H1 (cell line): ENCODE data around the gene SPRYD3. TPM values are rescaled to one million over a fixed set of nuclear protein-coding genes. Genes with fewer than 3 reads are reported as not detected.

Experiments
- CTCF ChIA-PET: fragments of 300-600 bp; sonication (Branson Sonifier 250); formaldehyde crosslinking; loops from one replicate; lab custom pipeline; 2021; ENCODE audit not compliant: partially characterized antibody; lab: Charles Lee
- POLR2A ChIA-PET: fragments of 300-600 bp; sonication (Branson Sonifier 250); formaldehyde crosslinking; loops from one replicate; lab custom pipeline; 2021; ENCODE audit warnings: inconsistent platforms; ENCODE audit not compliant: partially characterized antibody; lab: Charles Lee
- DNase-seq, 2 experiments: peaks; one replicate each; pipeline versions ENCODE4 v3.0.0 to v3.0.0-alpha.2; 2010 to 2022; ENCODE audit warnings: low spot score in 2 of 2, low read depth in 1 of 2, mixed read lengths in 1 of 2
- FAIRE-seq: peaks from 2 replicates; lab custom pipeline; 2011; peaks lifted over from hg19 to GRCh38; lab: Jason Lieb, UNC
- H2AFZ ChIP-seq: 2 replicates; pipeline ENCODE4 v1.8.1; 2012; ENCODE audit warnings: low read length, inconsistent platforms
- H2AK5ac ChIP-seq: 2 replicates; pipeline ENCODE4 v1.6.1; 2013; ENCODE audit warnings: low read depth, low read length
- H2BK120ac ChIP-seq: replicated peaks from 2 replicates; pipeline ENCODE3; 2013; ENCODE audit warnings: low read depth, low read length, inconsistent platforms
- H2BK12ac ChIP-seq: 2 replicates; pipeline ENCODE4 v1.6.1; 2013; ENCODE audit warnings: low read depth, low read length
- H2BK15ac ChIP-seq: 2 replicates; pipeline ENCODE4 v1.6.1; 2013; ENCODE audit warnings: low read length
- H2BK20ac ChIP-seq: 2 replicates; pipeline ENCODE4 v1.6.1; 2013; ENCODE audit warnings: low read length
- H2BK5ac ChIP-seq: 2 replicates; pipeline ENCODE4 v1.6.1; 2013; ENCODE audit warnings: low read depth, low read length
- H3K14ac ChIP-seq: 2 replicates; pipeline ENCODE4 v1.6.1; 2013; ENCODE audit warnings: inconsistent platforms; ENCODE audit not compliant: insufficient read length
- H3K18ac ChIP-seq: 2 replicates; pipeline ENCODE4 v1.6.1; 2013; ENCODE audit warnings: low read length; ENCODE audit errors: extremely low read depth
- H3K23ac ChIP-seq: 2 replicates; pipeline ENCODE4 v1.6.1; 2013; ENCODE audit warnings: inconsistent platforms; ENCODE audit not compliant: insufficient read length
- H3K23me2 ChIP-seq: 2 replicates; pipeline ENCODE4 v1.6.1; 2013; ENCODE audit warnings: low read depth, low read length
- H3K27ac ChIP-seq: 2 replicates; pipeline ENCODE4 v1.6.1; 2011; ENCODE audit warnings: low read depth, low read length, inconsistent platforms
- H3K27me3 ChIP-seq, 4 experiments: replicated peaks in 1 of 4; 1 replicate in 1 of 4; 2 replicates in 3 of 4; pipeline versions ENCODE4 v1.6.1 to v1.8.1; 2011 to 2013; ENCODE audit warnings: low read length in 3 of 4, mild to moderate bottlenecking in 3 of 4, inconsistent platforms in 2 of 4, mixed read lengths in 2 of 4, moderate library complexity in 1 of 4; ENCODE audit not compliant: control insufficient read depth in 3 of 4, insufficient read depth in 3 of 4; ENCODE audit errors: extremely low read depth in 1 of 4
- H3K36me3 ChIP-seq, 4 experiments: 2 replicates each; pipeline versions ENCODE4 v1.6.1 to v1.8.1; 2011 to 2013; ENCODE audit warnings: mild to moderate bottlenecking in 4 of 4, low read length in 3 of 4, moderate library complexity in 2 of 4, control low read depth in 1 of 4, inconsistent platforms in 1 of 4; ENCODE audit not compliant: insufficient read depth in 4 of 4, control insufficient read depth in 2 of 4
- H3K4ac ChIP-seq: replicated peaks from 2 replicates; pipeline ENCODE3; 2013; ENCODE audit warnings: low read length, low read depth, mixed read lengths, inconsistent platforms; ENCODE audit not compliant: insufficient read length
- H3K4me1 ChIP-seq, 4 experiments: replicated peaks in 1 of 4; 1 replicate in 1 of 4; 2 replicates in 3 of 4; pipeline versions ENCODE4 v1.6.1 to v1.8.1; 2011 to 2013; ENCODE audit warnings: low read length in 3 of 4, inconsistent platforms in 2 of 4, mixed read lengths in 1 of 4; ENCODE audit not compliant: insufficient read depth in 4 of 4, control insufficient read depth in 3 of 4
- H3K4me2 ChIP-seq, 2 experiments: 2 replicates each; pipeline versions ENCODE4 v1.6.1 to v1.8.1; 2011 to 2013; ENCODE audit warnings: low read depth in 2 of 2, low read length in 2 of 2, control low read depth in 1 of 2, inconsistent platforms in 1 of 2, mild to moderate bottlenecking in 1 of 2; ENCODE audit not compliant: insufficient read depth in 1 of 2
- H3K4me3 ChIP-seq, 4 experiments: fragments of 200-600, 300-600 bp in 1 of 4; sonication (generic), shearing (Covaris generic), sonication (Bioruptor Twin) in 1 of 4; 2 replicates each; pipeline versions ENCODE4 v1.5.1 to v1.8.1; 2011 to 2016; ENCODE audit warnings: low read length in 4 of 4, low read depth in 3 of 4, control low read depth in 2 of 4, inconsistent platforms in 2 of 4, mild to moderate bottlenecking in 2 of 4, mixed read lengths in 1 of 4, moderate library complexity in 1 of 4; ENCODE audit not compliant: insufficient read depth in 2 of 4; ENCODE audit errors: extremely low read depth in 1 of 4
- H3K56ac ChIP-seq: replicated peaks from 2 replicates; pipeline ENCODE3; 2013; ENCODE audit warnings: low read depth, mild to moderate bottlenecking, mixed read lengths, low read length, inconsistent platforms; ENCODE audit not compliant: insufficient read length
- H3K79me1 ChIP-seq: 2 replicates; pipeline ENCODE4 v1.6.1; 2013; ENCODE audit warnings: low read depth, low read length, control low read depth
- H3K79me2 ChIP-seq, 2 experiments: 2 replicates each; pipeline versions ENCODE4 v1.6.1 to v1.8.1; 2012 to 2013; ENCODE audit warnings: low read length in 2 of 2, mild to moderate bottlenecking in 2 of 2, inconsistent platforms in 1 of 2; ENCODE audit not compliant: insufficient read depth in 2 of 2, control insufficient read depth in 1 of 2
- H3K9ac ChIP-seq, 4 experiments: replicated peaks in 1 of 4; 1 replicate in 1 of 4; 2 replicates in 3 of 4; pipeline versions ENCODE4 v1.6.1 to v1.8.1; 2011 to 2013; ENCODE audit warnings: low read depth in 3 of 4, low read length in 3 of 4, control low read depth in 2 of 4, mild to moderate bottlenecking in 2 of 4, moderate library complexity in 2 of 4, inconsistent platforms in 1 of 4; ENCODE audit errors: extremely low read depth in 1 of 4
- H3K9me3 ChIP-seq, 2 experiments: 2 replicates each; pipeline versions ENCODE4 v1.6.1 to v1.8.1; 2012 to 2013; ENCODE audit warnings: mild to moderate bottlenecking in 2 of 2, moderate library complexity in 2 of 2, control low read depth in 1 of 2, inconsistent platforms in 1 of 2, low read depth in 1 of 2, low read length in 1 of 2, mixed read lengths in 1 of 2; ENCODE audit not compliant: insufficient read depth in 2 of 2
- H4K20me1 ChIP-seq, 2 experiments: replicated peaks in 1 of 2; 2 replicates each; pipeline versions ENCODE3 to v1.8.1; 2011 to 2013; ENCODE audit warnings: inconsistent platforms in 2 of 2, low read length in 2 of 2, mild to moderate bottlenecking in 1 of 2; ENCODE audit not compliant: insufficient read depth in 2 of 2, control insufficient read depth in 1 of 2
- H4K5ac ChIP-seq: 2 replicates; pipeline ENCODE4 v1.6.1; 2013; ENCODE audit warnings: low read length, low read depth, mixed read lengths, inconsistent platforms; ENCODE audit not compliant: insufficient read length
- H4K8ac ChIP-seq: 2 replicates; pipeline ENCODE4 v1.8.0; 2013; ENCODE audit warnings: mild to moderate bottlenecking, moderate library complexity, low read length, inconsistent platforms; ENCODE audit not compliant: insufficient read depth; ENCODE audit errors: extremely low read depth
- H4K91ac ChIP-seq: replicated peaks from 2 replicates; pipeline ENCODE3; 2013; ENCODE audit warnings: low read length, mixed read lengths, inconsistent platforms; ENCODE audit not compliant: insufficient read length
- ATF3 ChIP-seq: IDR thresholded peaks from 2 replicates; pipeline ENCODE4 v1.6.1; 2011; ENCODE audit warnings: low read depth, mild to moderate bottlenecking, low read length; ENCODE audit not compliant: insufficient read depth
- BRCA1 ChIP-seq: IDR thresholded peaks from 2 replicates; pipeline ENCODE4 v1.6.1; 2012; ENCODE audit warnings: low read depth, low read length, improper control_type of control experiment
- EGR1 ChIP-seq: IDR thresholded peaks from 2 replicates; pipeline ENCODE4 v1.6.1; 2011; ENCODE audit warnings: low read depth, low read length, borderline replicate concordance
- EZH2 ChIP-seq: fragments of 200-600 bp; sonication (generic); IDR thresholded peaks from 2 replicates; pipeline ENCODE4 v1.7.1; 2012; ENCODE audit warnings: low read depth, mild to moderate bottlenecking, moderate library complexity, low read length, inconsistent platforms; ENCODE audit not compliant: severe bottlenecking
- FOSL1 ChIP-seq: IDR thresholded peaks from 2 replicates; pipeline ENCODE4 v1.6.1; 2011; ENCODE audit warnings: mild to moderate bottlenecking, low read depth, low read length, moderate library complexity; ENCODE audit not compliant: insufficient read depth
- GABPA ChIP-seq: IDR thresholded peaks from 2 replicates; pipeline ENCODE4 v1.6.1; 2011; ENCODE audit warnings: mild to moderate bottlenecking, low read length, moderate library complexity, borderline replicate concordance; ENCODE audit not compliant: insufficient read depth
- HDAC2 ChIP-seq, 2 experiments: fragments of 300-600 bp in 1 of 2; sonication (generic) in 1 of 2; IDR thresholded peaks; 2 replicates each; pipeline ENCODE4 v1.6.1; 2011 to 2012; ENCODE audit warnings: low read depth in 2 of 2, low read length in 2 of 2, mild to moderate bottlenecking in 2 of 2, moderate library complexity in 2 of 2, borderline replicate concordance in 1 of 2, inconsistent platforms in 1 of 2
- MAX ChIP-seq: IDR thresholded peaks from 2 replicates; pipeline ENCODE4 v1.6.1; 2012; ENCODE audit warnings: inconsistent platforms
- SAP30 ChIP-seq: fragments of 300-600 bp; sonication (generic); IDR thresholded peaks from 2 replicates; pipeline ENCODE4 v1.7.1; 2012; ENCODE audit warnings: low read length, moderate library complexity, mild to moderate bottlenecking, inconsistent platforms; ENCODE audit not compliant: insufficient read depth, insufficient replicate concordance
- SIX5 ChIP-seq: IDR thresholded peaks from 2 replicates; pipeline ENCODE4 v1.6.1; 2011; ENCODE audit warnings: mild to moderate bottlenecking, low read depth, low read length
- SRF ChIP-seq: IDR thresholded peaks from 2 replicates; pipeline ENCODE4 v1.6.1; 2011; ENCODE audit warnings: mild to moderate bottlenecking, low read depth, low read length, moderate library complexity
- SUZ12 ChIP-seq: fragments of 200-600 bp; sonication (generic); IDR thresholded peaks from 2 replicates; pipeline ENCODE4 v1.6.1; 2012; ENCODE audit warnings: mild to moderate bottlenecking, inconsistent platforms, low read length, moderate library complexity, mixed read lengths
- WGBS, 2 experiments: shearing (Covaris generic) in 1 of 2; methylation state at CpG; one replicate each; pipeline versions ENCODE4 v1.1.6 to v1.1.7; 2013 to 2015; ENCODE audit warnings: low lambda C conversion rate in 2 of 2, mixed read lengths in 2 of 2, inconsistent platforms in 1 of 2, low coverage in 1 of 2, missing lambda C conversion rate in 1 of 2; ENCODE audit not compliant: insufficient replicate concordance in 2 of 2, insufficient coverage in 1 of 2, insufficient read length in 1 of 2; ENCODE audit errors: extremely low coverage in 1 of 2, missing lambda C conversion rate in 1 of 2; 5-methylcytosine and 5-hydroxymethylcytosine counted together
- polyA plus RNA-seq, 7 experiments: library from polyadenylated mRNA; depleted of rRNA in 3 of 7; stranded (reverse) in 5 of 7; unstranded in 2 of 7; fragments of >200 nt in 5 of 7; fragments of 200-250 nt in 2 of 7; gene quantifications; 1 replicate in 5 of 7; 2 replicates in 1 of 7; 4 replicates in 1 of 7; pipeline versions ENCODE4 v1.2.1 to v1.2.3, GENCODE V29; 2011 to 2013; ENCODE audit warnings: missing spikeins in 2 of 7, mixed read lengths in 2 of 7
- total RNA-seq: library from RNA; stranded (reverse); fragmentation: NEBNext Ultra II Directional; extraction: Animal tissue kit (Norgen Biotek cat#: 25700); gene quantifications from 2 replicates; pipeline ENCODE4 v1.2.1, GENCODE V29; 2021

Gene SPRYD3
- total and polyA plus RNA-seq, 2 of the 8 experiments (the other 6 are each of a cell fraction or from before 2014, with no cell fraction given): 6.8 to 8.0 TPM

- Histone ChIP-seq H3K14ac (no peak overlapping the region), H2BK20ac (no peak overlapping the region), H4K5ac (no peak overlapping the region), H4K91ac (no peak overlapping the region), H4K8ac (no peak overlapping the region), H2BK15ac (no peak overlapping the region), H3K23ac (no peak overlapping the region), H3K23me2 (peaks cover 10% of the 10 kb centered on the region; the same call in 1 of the 2 replicates), H2AFZ (no peak overlapping the region), H3K36me3 (peaks cover 0 to 4% (median 2%) of the 10 kb centered on the region in 4 experiments; a peak in 2 of 8 replicates), H3K4ac (no peak overlapping the region), H3K56ac (no peak overlapping the region), H3K27ac (no peak overlapping the region), H4K20me1 (peaks cover 2 to 4% of the 10 kb centered on the region in 2 experiments), H3K18ac (no peak overlapping the region), H3K9me3 (no peaks in the 10 kb centered on the region), H2BK12ac (no peak overlapping the region), H2BK120ac (no peak overlapping the region), H3K79me2 (no peaks in the 10 kb centered on the region), H3K79me1 (no peaks in the 10 kb centered on the region), H2AK5ac (no peak overlapping the region), H3K4me2 (no peak overlapping the region), H3K4me3 (no peak overlapping the region), H3K27me3 (peaks cover 0 to 2% (median 0%) of the 10 kb centered on the region in 4 experiments; a peak in 1 of 7 replicates), H3K4me1 (peaks cover 2 to 12% (median 3%) of the 10 kb centered on the region in 4 experiments; a peak in 5 of 7 replicates), H3K9ac (no peak overlapping the region), H2BK5ac (no peak overlapping the region)
- 74% methylated on average over 3 of the region's 3 CpGs; no CpG with 5 or more reads in 1 of the 2 experiments for WGBS, 2 experiments
- FAIRE-seq: no peak
- ChIA-PET CTCF (interaction anchor here (1.6 to 22.4 kb wide), 3 partner anchors 9 to 122 kb away, joined by 9 to 531 read pairs (median 240); partner anchors contain the start of genes IGFBP6 and SOAT2), POLR2A (interaction anchor here (2.7 kb wide), 1 partner anchor 21 kb away, joined by 7 read pairs; no protein-coding TSS in a partner anchor)
- no peak for DNase-seq
- TF ChIP-seq BRCA1 (no peak), GABPA (no peak), SUZ12 (no peak), EZH2 (no peak), SRF (no peak), ATF3 (no peak), SIX5 (no peak), SAP30 (no peak), EGR1 (no peak), FOSL1 (no peak), MAX (no peak), HDAC2 (IDR thresholded peaks at IDR 0.05; ENCODE audit: borderline replicate concordance in 1 of 2, low read depth in 2 of 2, low read length in 2 of 2) (no peak)
Measured at GRCh38 chr12:53074999-53075370, 4.2 kb downstream of the SPRYD3 start.
